Right lobe of liver (tissue), 4 donors: ENCODE results near the gene LAD1.

Experiments
- CTCF ChIP-seq, 4 donors: fragments of 200-600 bp in 3 of 4; fragments of 450-650 bp in 1 of 4; IDR thresholded peaks; one replicate each; pipeline versions ENCODE4 v1.5.1 to v1.8.0; 2016 to 2022; ENCODE audit warnings: antibody characterized with exemption in 4 of 4, mild to moderate bottlenecking in 2 of 4
- POLR2A ChIP-seq: fragments of 450-650 bp; IDR thresholded peaks from one replicate; pipeline ENCODE4 v1.6.1; 2017; ENCODE audit warnings: antibody characterized with exemption, mild to moderate bottlenecking
- donor health status: DM: no; HTN: no; CAD: no.
- donor health status: DM: no; HTN: no; CAD: no.
- donor health status: DM: no; HTN: yes; CAD: no.

DNA sequence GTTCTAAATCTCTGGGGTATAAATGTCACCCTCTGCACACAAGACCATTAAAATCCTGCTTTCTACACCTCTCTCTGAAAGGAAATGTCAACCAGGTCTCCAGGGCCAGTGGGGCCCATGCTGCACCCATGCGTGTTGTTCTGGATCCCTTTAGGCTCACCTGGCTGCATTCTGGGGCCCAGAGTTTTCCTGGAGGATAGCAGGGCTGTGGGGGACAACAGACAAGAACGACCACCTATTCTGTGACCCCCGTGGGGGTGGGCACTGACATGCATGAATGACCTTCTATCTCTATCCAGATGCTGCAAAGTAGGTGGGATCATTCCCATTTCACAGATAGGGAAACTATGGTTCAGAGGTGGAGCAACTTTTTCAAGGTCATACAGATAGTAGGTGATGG, 63.2 kb downstream of the LAD1 start:
- no peak for TF ChIP-seq CTCF (IDR thresholded peaks at IDR 0.05)
- no peak for TF ChIP-seq POLR2A
